ENCODE data around the gene RRM2. TPM values are rescaled to one million over a fixed set of nuclear protein-coding genes. Genes with fewer than 3 reads are reported as not detected.

The RRM2 gene
- total RNA-seq, 1 experiment from 2014 or later: 129 TPM

- no peak for TF ChIP-seq ZNF423 (CRISPR knock-in tag; IDR thresholded peaks at IDR 0.05)
- Mint-ChIP-seq H3K36me3 (peaks cover 13% of the 10 kb centered on the region), H3K27me3 (ENCODE audit: low read depth) (no peaks in the 10 kb centered on the region), H3K4me1 (peaks cover 26% of the 10 kb centered on the region), H3K4me3 (no peak overlapping the region), H3K9me3 (no peaks in the 10 kb centered on the region), H3K27ac (no peak overlapping the region)
- ATAC-seq (no peak), DNase-seq (ENCODE audit: low spot score) (no peak)
- ChIA-PET POLR2A (no interaction called here), CTCF (interaction anchor here (0.8 to 1.4 kb wide), 4 partner anchors 13 to 297 kb away, joined by 3 to 4 read pairs (median 4); no protein-coding TSS in a partner anchor)
These were observed 14.7 kb downstream of the RRM2 start for GRCh38 chr2:10137053-10137843.

- CTCF ChIA-PET: interaction anchor here (1.0 to 4.5 kb wide), 7 partner anchors 16 to 294 kb away, joined by 3 to 81 read pairs (median 10); no protein-coding TSS in a partner anchor
These were observed 17.0 kb downstream of the RRM2 start for GRCh38 chr2:10139536-10139935.

DNA sequence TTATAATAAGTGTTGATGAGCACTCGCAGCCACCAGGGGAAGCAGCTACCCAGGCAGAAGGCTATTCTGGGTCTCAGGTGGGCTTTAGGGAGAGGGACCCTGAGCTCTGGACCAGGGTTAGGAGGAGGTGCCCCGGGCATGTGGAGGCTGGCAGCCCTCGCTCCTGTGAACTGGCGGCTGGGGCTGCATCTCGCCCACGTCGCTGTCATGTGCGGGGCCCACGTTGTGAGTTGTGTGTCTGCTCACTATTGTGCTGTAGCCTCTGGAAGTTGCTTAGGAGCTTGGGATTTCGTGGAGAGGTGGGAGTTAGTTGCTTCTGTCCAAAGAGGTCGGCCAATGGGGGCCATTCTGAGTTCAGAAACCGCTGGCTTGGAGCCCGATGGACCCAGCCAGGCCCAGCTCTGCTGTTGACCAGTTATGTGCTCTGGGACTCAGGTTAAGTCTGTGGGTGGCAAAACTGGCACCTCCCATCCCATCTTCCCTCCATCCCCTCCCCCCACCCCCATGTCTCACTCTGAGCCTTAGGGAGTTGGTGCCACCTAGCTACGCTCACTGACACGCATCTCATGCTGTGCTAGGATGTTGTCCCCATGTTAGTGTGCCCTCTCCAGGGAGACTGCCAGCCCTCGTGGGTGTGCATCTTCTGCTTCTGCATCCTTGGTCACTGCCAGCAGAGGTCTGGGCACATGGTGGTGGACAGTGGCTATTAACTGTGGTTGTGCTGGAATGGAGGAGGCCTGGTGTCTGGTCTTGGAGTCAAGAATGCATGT lies 18.5 kb downstream of the RRM2 start:
- H3K4me3 Mint-ChIP-seq: no peak overlapping the region
- POLR2A ChIA-PET: interaction anchor here (1.0 kb wide), 1 partner anchor 298 kb away, joined by 3 read pairs; no protein-coding TSS in a partner anchor
- TF ChIP-seq, protein P1, sequence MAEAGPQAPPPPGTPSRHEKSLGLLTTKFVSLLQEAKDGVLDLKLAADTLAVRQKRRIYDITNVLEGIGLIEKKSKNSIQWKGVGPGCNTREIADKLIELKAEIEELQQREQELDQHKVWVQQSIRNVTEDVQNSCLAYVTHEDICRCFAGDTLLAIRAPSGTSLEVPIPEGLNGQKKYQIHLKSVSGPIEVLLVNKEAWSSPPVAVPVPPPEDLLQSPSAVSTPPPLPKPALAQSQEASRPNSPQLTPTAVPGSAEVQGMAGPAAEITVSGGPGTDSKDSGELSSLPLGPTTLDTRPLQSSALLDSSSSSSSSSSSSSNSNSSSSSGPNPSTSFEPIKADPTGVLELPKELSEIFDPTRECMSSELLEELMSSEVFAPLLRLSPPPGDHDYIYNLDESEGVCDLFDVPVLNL (CRISPR knock-in tag; IDR thresholded peaks at IDR 0.05; ENCODE audit: borderline replicate concordance, low read depth): no peak
- TF ChIP-seq NFE2L1 (CRISPR knock-in tag; IDR thresholded peaks at IDR 0.05) (no peak), CTCF (IDR thresholded peaks at IDR 0.05) (no peak)
- H3K27me3 Mint-ChIP-seq (ENCODE audit: low read depth): no peaks in the 10 kb centered on the region
- peaks cover 5% of the 10 kb centered on the region; the same call in 1 of the 2 replicates for H3K4me1 Mint-ChIP-seq
- CTCF ChIA-PET: interaction anchor here (0.6 to 4.5 kb wide), 19 partner anchors 8 to 293 kb away, joined by 3 to 81 read pairs (median 4); no protein-coding TSS in a partner anchor
- no peaks in the 10 kb centered on the region; the same call in 1 of the 2 replicates for H3K36me3 Mint-ChIP-seq
- no peaks in the 10 kb centered on the region for H3K9me3 Mint-ChIP-seq
- DNase-seq (ENCODE audit: low spot score) (no peak), ATAC-seq (no peak)
- H3K27ac Mint-ChIP-seq: peak overlapping the region; percentile 22

More at GRCh38 chr2:10139536-10139935, 17.0 kb downstream of the RRM2 start:
- H3K36me3 Mint-ChIP-seq: peaks cover 6% of the 10 kb centered on the region
- ATAC-seq: no peak
- no peak overlapping the region for H3K27ac Mint-ChIP-seq
- no peaks in the 10 kb centered on the region for H3K9me3 Mint-ChIP-seq
- no peaks in the 10 kb centered on the region for H3K27me3 Mint-ChIP-seq (ENCODE audit: low read depth)
- peaks cover 12% of the 10 kb centered on the region for H3K4me1 Mint-ChIP-seq
- H3K4me3 Mint-ChIP-seq: no peak overlapping the region
- POLR2A ChIA-PET: no interaction called here
- TF ChIP-seq NFATC4 (CRISPR knock-in tag; IDR thresholded peaks at IDR 0.05) (no peak), NFE2L1 (CRISPR knock-in tag; IDR thresholded peaks at IDR 0.05) (no peak), ZBTB21 (CRISPR knock-in tag; IDR thresholded peaks at IDR 0.05; ENCODE audit: borderline replicate concordance) (no peak), MLX (CRISPR knock-in tag; IDR thresholded peaks at IDR 0.05) (no peak), ATF1 (CRISPR knock-in tag; IDR thresholded peaks at IDR 0.05) (no peak), ZNF671 (CRISPR knock-in tag; IDR thresholded peaks at IDR 0.05) (no peak), ETV6 (CRISPR knock-in tag; IDR thresholded peaks at IDR 0.05) (no peak), ZSCAN18 (CRISPR knock-in tag; IDR thresholded peaks at IDR 0.05) (no peak), MAX (CRISPR knock-in tag; IDR thresholded peaks at IDR 0.05) (no peak), ERG (CRISPR knock-in tag; IDR thresholded peaks at IDR 0.05) (no peak), GABPB1 (CRISPR knock-in tag; IDR thresholded peaks at IDR 0.05) (no peak)
- TF ChIP-seq, protein P2, sequence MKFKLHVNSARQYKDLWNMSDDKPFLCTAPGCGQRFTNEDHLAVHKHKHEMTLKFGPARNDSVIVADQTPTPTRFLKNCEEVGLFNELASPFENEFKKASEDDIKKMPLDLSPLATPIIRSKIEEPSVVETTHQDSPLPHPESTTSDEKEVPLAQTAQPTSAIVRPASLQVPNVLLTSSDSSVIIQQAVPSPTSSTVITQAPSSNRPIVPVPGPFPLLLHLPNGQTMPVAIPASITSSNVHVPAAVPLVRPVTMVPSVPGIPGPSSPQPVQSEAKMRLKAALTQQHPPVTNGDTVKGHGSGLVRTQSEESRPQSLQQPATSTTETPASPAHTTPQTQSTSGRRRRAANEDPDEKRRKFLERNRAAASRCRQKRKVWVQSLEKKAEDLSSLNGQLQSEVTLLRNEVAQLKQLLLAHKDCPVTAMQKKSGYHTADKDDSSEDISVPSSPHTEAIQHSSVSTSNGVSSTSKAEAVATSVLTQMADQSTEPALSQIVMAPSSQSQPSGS (CRISPR knock-in tag; IDR thresholded peaks at IDR 0.05; ENCODE audit: borderline replicate concordance, low read depth): no peak
- no peak for DNase-seq (ENCODE audit: low spot score)

All from WTC11 (cell line).